ENCODE data around the gene ELAVL3.

- TF ChIP-seq CTCF (IDR thresholded peaks at IDR 0.05) (peak; percentile 67 to 92 (median 85)), POLR2A (IDR thresholded peaks at IDR 0.05) (no peak)
Observed at GRCh38 chr19:11446652-11447301, 34.1 kb downstream of the ELAVL3 start.

Measured in upper lobe of left lung (tissue), 4 donors.